ENCODE measurements around the gene ZBTB47.

Gene ZBTB47

DNA sequence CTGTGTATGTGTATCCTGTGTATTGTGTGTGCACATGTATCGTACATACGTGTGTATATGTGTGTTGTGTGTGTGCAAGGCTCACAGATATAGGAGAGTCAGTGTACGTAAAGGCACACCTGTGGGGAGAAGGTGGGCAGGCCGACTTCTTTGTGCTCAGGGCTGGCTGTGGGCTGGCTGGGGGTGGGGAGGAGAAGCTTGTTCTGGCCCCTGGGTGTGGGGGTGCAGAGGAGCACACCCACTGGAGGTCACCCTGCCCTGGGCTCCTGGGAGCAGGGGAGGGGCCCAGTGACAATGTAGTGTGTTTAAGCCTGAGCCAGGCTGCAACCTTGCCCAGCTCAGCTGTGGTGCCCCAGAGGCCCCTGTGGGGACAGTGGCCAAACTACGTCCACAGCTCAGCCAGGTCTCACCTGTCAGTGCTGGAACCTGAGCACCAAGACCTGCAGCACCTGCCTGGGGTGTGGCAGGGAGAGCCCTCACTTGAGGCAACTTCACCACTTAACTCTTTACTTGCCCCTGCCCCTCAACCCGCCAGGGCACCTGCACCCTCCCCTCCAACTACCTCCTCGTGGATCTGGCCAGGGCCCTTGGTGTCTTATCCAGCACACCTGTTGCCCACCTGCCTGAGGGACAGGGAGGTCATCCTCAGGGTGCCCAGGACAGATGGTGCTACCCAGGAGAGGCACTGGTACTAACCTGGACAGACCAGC lies 51.7 kb downstream of the ZBTB47 start:
- no peak for DNase-seq
- H3K9me3 ChIP-seq (ENCODE audit: control insufficient read depth, low read length), result no peaks in the 10 kb centered on the region

DNA sequence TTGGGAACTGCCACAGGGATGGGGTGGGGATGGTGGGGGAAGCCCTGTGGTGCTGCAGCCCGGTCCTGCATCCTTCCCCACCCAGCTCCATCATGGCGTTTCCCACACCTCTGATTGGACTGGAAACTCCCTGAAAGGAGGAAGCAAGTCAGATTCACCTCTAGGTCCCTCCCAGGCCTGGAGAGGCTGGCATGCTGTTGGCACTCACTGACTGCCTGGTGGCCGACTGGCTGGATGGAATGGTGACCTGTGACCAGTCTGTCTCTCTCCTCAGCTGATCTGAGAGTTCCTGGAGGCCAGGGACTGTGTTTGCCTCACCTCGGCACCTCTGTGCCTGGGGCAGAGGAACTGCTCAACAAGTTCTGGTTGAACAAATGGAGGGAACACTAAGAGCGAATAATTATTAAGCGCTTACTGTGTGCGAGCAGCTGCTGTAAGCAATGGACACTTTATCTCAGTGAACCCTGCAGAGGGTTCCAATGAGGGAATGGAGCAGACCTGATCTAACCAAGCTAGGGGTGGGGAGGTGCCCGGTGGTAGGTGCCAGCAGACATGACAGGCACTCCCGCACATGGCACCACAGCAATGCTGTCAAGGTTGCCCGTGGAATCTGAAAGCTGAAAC lies 52.6 kb downstream of the ZBTB47 start:
- no peaks in the 10 kb centered on the region for H3K36me3 ChIP-seq (ENCODE audit: control insufficient read depth, insufficient read depth, low read length)
- no peak for DNase-seq
- no peaks in the 10 kb centered on the region for H3K9me3 ChIP-seq (ENCODE audit: control insufficient read depth, low read length)
- no peaks in the 10 kb centered on the region for H3K4me1 ChIP-seq (ENCODE audit: control insufficient read depth, insufficient read depth, low read length, poor library complexity, severe bottlenecking)
- no peak overlapping the region for H3K27ac ChIP-seq (ENCODE audit: insufficient read depth, low read length, poor library complexity, severe bottlenecking)
- no peak overlapping the region for H3K4me3 ChIP-seq (ENCODE audit: insufficient read depth, low read depth, low read length, poor library complexity, severe bottlenecking)
- H3K27me3 ChIP-seq (replicated peaks; ENCODE audit: control insufficient read depth, insufficient read depth, low read length, poor library complexity, severe bottlenecking), result no peaks in the 10 kb centered on the region

More for the DNA sequence above, 51.7 kb downstream of the ZBTB47 start:
- Histone ChIP-seq H3K27ac (ENCODE audit: insufficient read depth, low read length, poor library complexity, severe bottlenecking) (no peak overlapping the region), H3K4me3 (ENCODE audit: insufficient read depth, low read depth, low read length, poor library complexity, severe bottlenecking) (no peak overlapping the region), H3K27me3 (replicated peaks; ENCODE audit: control insufficient read depth, insufficient read depth, low read length, poor library complexity, severe bottlenecking) (no peaks in the 10 kb centered on the region), H3K4me1 (ENCODE audit: control insufficient read depth, insufficient read depth, low read length, poor library complexity, severe bottlenecking) (no peaks in the 10 kb centered on the region), H3K36me3 (ENCODE audit: control insufficient read depth, insufficient read depth, low read length) (no peaks in the 10 kb centered on the region)

DNA sequence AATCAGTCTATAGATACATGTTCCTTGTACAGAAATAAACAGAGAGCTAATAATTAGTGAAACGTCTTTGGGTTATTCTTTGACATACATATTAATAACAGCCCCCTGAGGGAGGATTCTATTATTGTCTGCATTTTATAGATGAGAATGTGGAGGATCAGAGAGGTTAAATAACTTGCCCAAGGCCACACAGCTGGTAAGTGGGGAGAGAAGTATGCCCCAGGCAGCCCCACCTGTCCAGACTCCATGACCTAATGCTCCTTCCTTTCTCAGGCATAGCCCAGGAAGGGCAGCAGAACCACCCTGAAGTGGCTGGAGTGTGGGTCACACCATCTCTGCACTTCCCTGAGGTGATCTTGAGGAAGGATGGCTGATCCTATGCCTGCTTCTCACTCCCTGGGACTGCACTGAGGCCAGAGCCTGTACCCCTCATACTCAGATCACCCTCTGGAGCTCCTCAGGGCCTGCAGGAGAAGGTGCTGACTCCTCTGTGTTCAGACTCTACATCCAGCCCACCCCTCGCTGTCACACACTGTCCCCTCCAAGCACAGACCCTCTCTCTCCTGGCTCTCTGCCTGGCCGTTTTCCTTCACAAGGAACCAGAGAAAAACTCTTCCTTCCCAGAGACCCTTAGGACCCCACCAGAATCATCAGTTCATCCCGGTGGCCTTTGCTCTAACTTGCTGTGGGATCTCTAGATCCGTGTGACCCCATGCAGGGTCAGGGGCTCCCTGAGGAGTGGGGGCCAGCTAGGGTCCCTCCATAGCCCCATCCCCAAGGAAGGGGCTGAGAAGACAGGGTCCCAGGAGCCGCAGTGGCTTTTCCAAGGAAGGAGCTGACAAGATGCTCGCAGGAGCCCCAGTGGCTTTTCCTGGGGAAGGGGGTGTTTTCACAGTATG lies 53.5 kb downstream of the ZBTB47 start:
- H3K4me3 ChIP-seq (ENCODE audit: insufficient read depth, low read depth, low read length, poor library complexity, severe bottlenecking), result no peak overlapping the region
- H3K27me3 ChIP-seq (replicated peaks; ENCODE audit: control insufficient read depth, insufficient read depth, low read length, poor library complexity, severe bottlenecking), result no peaks in the 10 kb centered on the region
- DNase-seq, result no peak
- no peaks in the 10 kb centered on the region for H3K4me1 ChIP-seq (ENCODE audit: control insufficient read depth, insufficient read depth, low read length, poor library complexity, severe bottlenecking)
- no peaks in the 10 kb centered on the region for H3K9me3 ChIP-seq (ENCODE audit: control insufficient read depth, low read length)
- H3K36me3 ChIP-seq (ENCODE audit: control insufficient read depth, insufficient read depth, low read length), result no peaks in the 10 kb centered on the region
- H3K27ac ChIP-seq (ENCODE audit: insufficient read depth, low read length, poor library complexity, severe bottlenecking), result no peak overlapping the region

DNA sequence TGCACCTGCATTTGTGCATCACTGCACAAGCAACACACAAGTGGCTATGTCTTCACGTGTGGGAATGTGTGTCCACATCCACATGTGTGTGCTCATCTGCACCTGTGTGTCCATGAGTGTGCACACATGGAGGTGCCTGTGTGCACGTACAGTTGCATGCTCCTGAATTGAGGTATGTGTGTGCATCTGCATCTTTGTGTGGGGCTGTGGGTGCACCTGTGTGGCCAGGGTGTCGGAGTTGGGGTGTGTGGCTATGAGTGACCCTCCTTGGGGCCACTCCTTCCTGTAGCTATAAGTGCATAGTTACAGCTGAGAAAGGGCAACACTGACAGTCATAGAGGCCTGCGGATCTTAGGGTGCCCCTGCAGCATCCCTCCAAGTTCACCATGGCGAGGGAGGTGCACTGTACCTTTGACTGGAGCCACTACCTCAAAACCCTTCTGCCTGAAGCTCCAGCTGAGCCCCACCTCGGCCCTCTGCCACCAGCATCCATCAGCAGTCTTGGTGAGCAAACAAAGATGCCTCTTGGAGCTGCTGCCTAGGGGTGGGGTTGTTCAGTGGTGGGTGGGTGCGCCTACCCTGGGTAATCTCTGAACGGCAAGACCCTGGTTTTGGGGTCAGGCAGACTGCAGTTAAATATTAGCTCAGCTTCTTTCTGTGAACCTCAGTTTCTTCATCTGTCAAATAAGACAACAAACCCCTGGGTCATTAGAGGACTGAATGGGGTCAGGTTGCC lies 54.3 kb downstream of the ZBTB47 start:
- Histone ChIP-seq H3K4me3 (ENCODE audit: insufficient read depth, low read depth, low read length, poor library complexity, severe bottlenecking) (no peak overlapping the region), H3K27ac (ENCODE audit: insufficient read depth, low read length, poor library complexity, severe bottlenecking) (no peak overlapping the region), H3K36me3 (ENCODE audit: control insufficient read depth, insufficient read depth, low read length) (no peaks in the 10 kb centered on the region), H3K27me3 (replicated peaks; ENCODE audit: control insufficient read depth, insufficient read depth, low read length, poor library complexity, severe bottlenecking) (no peaks in the 10 kb centered on the region), H3K9me3 (ENCODE audit: control insufficient read depth, low read length) (no peaks in the 10 kb centered on the region), H3K4me1 (ENCODE audit: control insufficient read depth, insufficient read depth, low read length, poor library complexity, severe bottlenecking) (no peaks in the 10 kb centered on the region)
- DNase-seq, result no peak

DNA sequence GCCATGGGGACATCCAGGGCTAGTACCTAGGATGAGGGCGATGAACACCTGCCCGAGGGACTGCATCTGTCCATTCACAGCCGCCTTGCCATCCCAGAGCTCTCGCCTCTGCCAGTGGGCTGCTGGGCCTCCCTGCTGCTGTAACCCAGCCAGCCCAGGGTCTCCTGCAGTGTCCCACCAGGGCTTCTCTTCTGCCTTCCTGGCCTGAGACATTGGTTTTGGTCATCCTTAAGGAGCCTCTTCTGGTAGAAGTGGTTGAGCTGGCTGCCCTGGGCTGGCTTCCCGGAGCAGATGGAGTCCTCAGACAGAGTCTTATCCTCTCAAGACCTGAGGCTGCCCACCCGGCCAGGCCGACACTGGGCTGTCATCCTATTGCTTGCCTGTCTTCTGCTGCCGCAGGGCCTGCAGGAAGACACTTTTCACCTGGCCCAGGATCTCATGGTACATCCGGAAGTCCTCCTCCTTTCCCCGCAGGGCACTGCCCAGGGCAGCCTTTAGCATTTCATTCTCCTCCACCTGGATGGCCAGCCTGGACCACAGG lies 55.2 kb downstream of the ZBTB47 start:
- no peaks in the 10 kb centered on the region for H3K4me1 ChIP-seq (ENCODE audit: control insufficient read depth, insufficient read depth, low read length, poor library complexity, severe bottlenecking)
- DNase-seq, result no peak
- H3K27ac ChIP-seq (ENCODE audit: insufficient read depth, low read length, poor library complexity, severe bottlenecking), result no peak overlapping the region
- no peaks in the 10 kb centered on the region for H3K9me3 ChIP-seq (ENCODE audit: control insufficient read depth, low read length)
- no peaks in the 10 kb centered on the region for H3K27me3 ChIP-seq (replicated peaks; ENCODE audit: control insufficient read depth, insufficient read depth, low read length, poor library complexity, severe bottlenecking)
- H3K4me3 ChIP-seq (ENCODE audit: insufficient read depth, low read depth, low read length, poor library complexity, severe bottlenecking), result no peak overlapping the region
- no peaks in the 10 kb centered on the region for H3K36me3 ChIP-seq (ENCODE audit: control insufficient read depth, insufficient read depth, low read length)

DNA sequence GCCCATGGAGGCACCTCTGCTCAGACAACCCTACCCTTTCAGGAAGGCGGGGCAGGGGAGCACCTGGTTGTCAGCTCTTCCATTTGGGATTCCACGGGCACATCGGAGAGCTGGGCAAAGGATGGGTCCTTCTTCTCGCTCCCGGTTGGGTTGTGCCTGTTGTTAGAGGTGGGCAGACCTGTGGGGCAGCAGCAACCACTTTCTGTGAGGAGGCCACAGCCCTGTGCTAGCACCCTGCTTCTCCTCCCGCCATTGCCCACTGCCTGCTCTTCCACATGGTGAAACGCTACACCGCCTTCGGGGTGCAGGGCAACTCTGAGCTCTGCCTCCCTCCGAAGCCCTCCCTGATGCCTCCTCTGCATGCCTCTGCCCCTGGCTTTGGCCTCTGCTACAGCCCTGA lies 56.1 kb downstream of the ZBTB47 start:
- no peaks in the 10 kb centered on the region for H3K27me3 ChIP-seq (replicated peaks; ENCODE audit: control insufficient read depth, insufficient read depth, low read length, poor library complexity, severe bottlenecking)
- DNase-seq, result no peak
- H3K36me3 ChIP-seq (ENCODE audit: control insufficient read depth, insufficient read depth, low read length), result no peaks in the 10 kb centered on the region
- H3K9me3 ChIP-seq (ENCODE audit: control insufficient read depth, low read length), result no peaks in the 10 kb centered on the region
- no peaks in the 10 kb centered on the region for H3K4me1 ChIP-seq (ENCODE audit: control insufficient read depth, insufficient read depth, low read length, poor library complexity, severe bottlenecking)
- no peak overlapping the region for H3K27ac ChIP-seq (ENCODE audit: insufficient read depth, low read length, poor library complexity, severe bottlenecking)
- H3K4me3 ChIP-seq (ENCODE audit: insufficient read depth, low read depth, low read length, poor library complexity, severe bottlenecking), result no peak overlapping the region

DNA sequence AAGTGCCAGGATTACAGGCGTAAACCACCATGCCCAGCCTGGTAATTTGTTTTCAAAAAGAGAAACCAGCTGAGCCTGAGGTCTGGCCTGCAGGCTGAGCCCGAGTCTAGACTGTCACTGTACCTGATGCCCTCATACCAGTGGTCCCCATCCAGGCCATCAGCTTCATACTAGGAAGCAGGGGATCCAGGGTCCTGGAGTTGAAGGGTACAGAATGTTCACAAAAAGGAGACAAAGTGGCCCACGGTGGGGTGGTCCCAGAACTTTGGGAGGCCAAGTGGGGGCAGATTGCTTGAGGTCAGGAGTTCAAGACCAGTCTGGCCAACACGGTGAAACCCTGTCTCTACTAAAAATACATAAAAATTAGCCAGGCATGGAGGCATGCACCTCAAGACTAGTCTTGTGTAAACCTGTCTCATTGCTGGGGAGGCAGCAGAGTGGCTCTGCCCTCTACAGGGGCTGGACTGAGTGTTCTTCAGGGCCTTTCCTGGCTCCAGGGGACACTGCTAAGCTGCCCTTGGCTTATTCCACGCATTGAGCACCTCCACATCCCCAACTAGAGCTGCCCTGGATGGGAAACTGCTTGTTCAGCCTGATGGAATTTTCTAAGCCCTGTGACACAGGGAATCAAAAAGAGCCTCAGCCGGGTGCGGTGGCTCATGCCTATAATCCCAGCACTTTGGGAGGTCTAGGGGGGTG lies 57.0 kb downstream of the ZBTB47 start:
- Histone ChIP-seq H3K36me3 (ENCODE audit: control insufficient read depth, insufficient read depth, low read length) (no peaks in the 10 kb centered on the region), H3K4me1 (ENCODE audit: control insufficient read depth, insufficient read depth, low read length, poor library complexity, severe bottlenecking) (no peaks in the 10 kb centered on the region), H3K9me3 (ENCODE audit: control insufficient read depth, low read length) (no peaks in the 10 kb centered on the region), H3K27me3 (replicated peaks; ENCODE audit: control insufficient read depth, insufficient read depth, low read length, poor library complexity, severe bottlenecking) (no peaks in the 10 kb centered on the region), H3K4me3 (ENCODE audit: insufficient read depth, low read depth, low read length, poor library complexity, severe bottlenecking) (no peak overlapping the region), H3K27ac (ENCODE audit: insufficient read depth, low read length, poor library complexity, severe bottlenecking) (no peak overlapping the region)
- DNase-seq, result no peak

DNA sequence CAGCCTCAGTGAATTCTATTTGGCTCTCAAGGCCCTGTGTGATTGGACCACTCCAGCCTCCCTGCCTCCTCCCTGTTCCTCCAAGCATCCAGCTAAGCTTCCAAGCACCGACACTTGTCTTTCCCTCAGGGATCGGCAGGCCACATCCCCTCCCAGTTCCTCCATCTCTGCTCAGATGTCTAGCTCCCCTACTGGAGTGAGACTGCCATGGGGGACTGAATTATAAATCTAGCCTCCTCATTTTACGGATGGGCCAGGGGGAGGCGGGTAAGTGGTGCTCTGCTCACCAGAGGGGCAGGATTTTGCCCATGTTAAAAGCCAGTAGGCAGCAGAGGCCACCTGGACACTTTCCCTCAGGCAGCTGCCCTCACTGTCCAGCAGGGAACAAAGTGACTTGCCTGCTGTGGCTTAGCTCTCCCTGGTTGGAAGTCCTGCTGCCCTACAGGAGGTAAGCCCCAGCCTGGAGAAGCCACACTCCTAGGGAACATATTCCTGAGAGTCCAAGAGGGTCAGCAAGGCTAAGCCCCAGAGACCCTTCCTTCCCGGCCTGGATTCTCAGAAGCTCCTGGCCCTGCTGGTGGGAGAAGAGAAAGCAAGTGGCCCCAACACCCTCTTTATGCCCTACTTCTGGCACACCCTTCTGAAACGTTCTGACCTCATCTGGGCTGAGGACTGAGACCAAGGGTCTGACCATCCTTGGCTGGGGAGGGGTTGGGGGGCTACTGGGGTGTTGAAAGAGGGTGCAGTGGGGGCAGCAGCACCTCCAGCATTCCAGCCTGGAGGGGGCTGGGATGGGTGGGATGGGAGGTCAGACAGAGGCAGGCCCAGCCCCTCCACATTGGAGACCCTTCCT lies 58.2 kb downstream of the ZBTB47 start:
- no peaks in the 10 kb centered on the region for H3K27me3 ChIP-seq (replicated peaks; ENCODE audit: control insufficient read depth, insufficient read depth, low read length, poor library complexity, severe bottlenecking)
- H3K4me1 ChIP-seq (ENCODE audit: control insufficient read depth, insufficient read depth, low read length, poor library complexity, severe bottlenecking), result no peaks in the 10 kb centered on the region
- H3K36me3 ChIP-seq (ENCODE audit: control insufficient read depth, insufficient read depth, low read length), result no peaks in the 10 kb centered on the region
- no peak for DNase-seq
- no peak overlapping the region for H3K4me3 ChIP-seq (ENCODE audit: insufficient read depth, low read depth, low read length, poor library complexity, severe bottlenecking)
- no peaks in the 10 kb centered on the region for H3K9me3 ChIP-seq (ENCODE audit: control insufficient read depth, low read length)
- no peak overlapping the region for H3K27ac ChIP-seq (ENCODE audit: insufficient read depth, low read length, poor library complexity, severe bottlenecking)

DNA sequence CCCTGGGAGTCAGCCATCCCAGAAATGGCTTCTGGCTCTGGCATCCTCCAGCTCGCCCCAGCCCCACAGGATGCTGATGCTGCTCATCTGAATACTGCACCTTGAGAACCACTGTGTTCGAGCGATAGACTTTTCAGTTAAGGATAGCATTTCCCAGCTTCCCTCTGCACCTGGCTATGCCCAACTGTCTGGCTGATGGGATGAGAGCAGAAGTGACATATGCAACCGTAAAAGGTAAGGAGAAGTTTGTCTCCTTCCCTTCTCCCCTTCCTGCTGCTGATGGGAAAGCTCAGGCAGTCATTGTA lies 58.8 kb downstream of the ZBTB47 start:
- H3K36me3 ChIP-seq (ENCODE audit: control insufficient read depth, insufficient read depth, low read length), result no peaks in the 10 kb centered on the region
- H3K27me3 ChIP-seq (replicated peaks; ENCODE audit: control insufficient read depth, insufficient read depth, low read length, poor library complexity, severe bottlenecking), result no peaks in the 10 kb centered on the region
- H3K9me3 ChIP-seq (ENCODE audit: control insufficient read depth, low read length), result no peaks in the 10 kb centered on the region

More for the DNA sequence above, 58.8 kb downstream of the ZBTB47 start:
- H3K4me1 ChIP-seq (ENCODE audit: control insufficient read depth, insufficient read depth, low read length, poor library complexity, severe bottlenecking), result no peaks in the 10 kb centered on the region
- no peak overlapping the region for H3K4me3 ChIP-seq (ENCODE audit: insufficient read depth, low read depth, low read length, poor library complexity, severe bottlenecking)
- no peak overlapping the region for H3K27ac ChIP-seq (ENCODE audit: insufficient read depth, low read length, poor library complexity, severe bottlenecking)
- DNase-seq, result no peak
